Osteoblast (primary cell): ENCODE results near the gene DNAJC10. TPM values are rescaled to one million over a fixed set of nuclear protein-coding genes. Genes with fewer than 3 reads are reported as not detected.

Experiments
- DNase-seq: peaks from one replicate; pipeline ENCODE4 v3.0.0; 2011; ENCODE audit warnings: low spot score, mixed read lengths; ENCODE audit not compliant: insufficient read length; ENCODE audit errors: missing footprints
- H2AFZ ChIP-seq: 2 replicates; pipeline ENCODE4 v1.6.0; 2011; ENCODE audit warnings: mild to moderate bottlenecking, low read length
- H3K27ac ChIP-seq: 2 replicates; pipeline ENCODE4 v1.5.1; 2011; ENCODE audit warnings: mild to moderate bottlenecking, low read depth, low read length, moderate library complexity
- H3K27me3 ChIP-seq: 2 replicates; pipeline ENCODE4 v1.6.0; 2012; ENCODE audit warnings: mild to moderate bottlenecking, control low read depth, inconsistent platforms, low read length, moderate library complexity; ENCODE audit not compliant: insufficient read depth
- H3K36me3 ChIP-seq: 2 replicates; pipeline ENCODE4 v1.5.1; 2011; ENCODE audit warnings: mild to moderate bottlenecking, low read length, control low read depth, moderate library complexity; ENCODE audit not compliant: insufficient read depth
- H3K4me1 ChIP-seq: 2 replicates; pipeline ENCODE4 v1.5.1; 2011; ENCODE audit warnings: mild to moderate bottlenecking, low read length, control low read depth, moderate library complexity; ENCODE audit not compliant: insufficient read depth
- H3K4me2 ChIP-seq: 2 replicates; pipeline ENCODE4 v1.6.0; 2011; ENCODE audit warnings: mild to moderate bottlenecking, low read length; ENCODE audit not compliant: insufficient read depth
- H3K4me3 ChIP-seq: fragments of 200-600 bp; sonication (generic); 3 replicates; pipeline ENCODE4 v1.5.1; 2012; ENCODE audit warnings: mild to moderate bottlenecking, low read length, inconsistent platforms; ENCODE audit not compliant: insufficient read depth
- H3K79me2 ChIP-seq: 2 replicates; pipeline ENCODE4 v1.6.0; 2012; ENCODE audit warnings: mild to moderate bottlenecking, low read length, control low read depth, inconsistent platforms; ENCODE audit not compliant: insufficient read depth
- H3K9me3 ChIP-seq: 2 replicates; pipeline ENCODE4 v1.5.1; 2011; ENCODE audit warnings: low read depth, low read length, control low read depth
- H4K20me1 ChIP-seq: 2 replicates; pipeline ENCODE4 v1.6.0; 2012; ENCODE audit warnings: mild to moderate bottlenecking, low read length, control low read depth; ENCODE audit not compliant: insufficient read depth
- total RNA-seq: library from RNA; depleted of rRNA; stranded (reverse); fragments of >200 nt; gene quantifications from 2 replicates; pipeline ENCODE4 v1.2.3, GENCODE V29; 2012
- TF ChIP-seq, protein P1 (sequence below): IDR thresholded peaks from 2 replicates; pipeline ENCODE4 v1.5.1; 2011; ENCODE audit warnings: mild to moderate bottlenecking, low read depth, low read length, moderate library complexity; ENCODE audit errors: extremely low read depth

DNAJC10 gene
- total RNA-seq, 1 donor = 112 TPM

- H2AFZ ChIP-seq = peak overlapping the region; percentile 26
- no peaks in the 10 kb centered on the region for H3K4me1 ChIP-seq
- H3K4me2 ChIP-seq = no peak overlapping the region
- no peaks in the 10 kb centered on the region for H3K79me2 ChIP-seq
- H3K4me3 ChIP-seq = no peak overlapping the region
- no peaks in the 10 kb centered on the region for H4K20me1 ChIP-seq
- DNase-seq = peak; percentile 10
- no peaks in the 10 kb centered on the region for H3K36me3 ChIP-seq
- no peak overlapping the region for H3K27ac ChIP-seq
- TF ChIP-seq, protein P1, sequence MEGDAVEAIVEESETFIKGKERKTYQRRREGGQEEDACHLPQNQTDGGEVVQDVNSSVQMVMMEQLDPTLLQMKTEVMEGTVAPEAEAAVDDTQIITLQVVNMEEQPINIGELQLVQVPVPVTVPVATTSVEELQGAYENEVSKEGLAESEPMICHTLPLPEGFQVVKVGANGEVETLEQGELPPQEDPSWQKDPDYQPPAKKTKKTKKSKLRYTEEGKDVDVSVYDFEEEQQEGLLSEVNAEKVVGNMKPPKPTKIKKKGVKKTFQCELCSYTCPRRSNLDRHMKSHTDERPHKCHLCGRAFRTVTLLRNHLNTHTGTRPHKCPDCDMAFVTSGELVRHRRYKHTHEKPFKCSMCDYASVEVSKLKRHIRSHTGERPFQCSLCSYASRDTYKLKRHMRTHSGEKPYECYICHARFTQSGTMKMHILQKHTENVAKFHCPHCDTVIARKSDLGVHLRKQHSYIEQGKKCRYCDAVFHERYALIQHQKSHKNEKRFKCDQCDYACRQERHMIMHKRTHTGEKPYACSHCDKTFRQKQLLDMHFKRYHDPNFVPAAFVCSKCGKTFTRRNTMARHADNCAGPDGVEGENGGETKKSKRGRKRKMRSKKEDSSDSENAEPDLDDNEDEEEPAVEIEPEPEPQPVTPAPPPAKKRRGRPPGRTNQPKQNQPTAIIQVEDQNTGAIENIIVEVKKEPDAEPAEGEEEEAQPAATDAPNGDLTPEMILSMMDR = no peak
- peaks cover 15% of the 10 kb centered on the region for H3K27me3 ChIP-seq
- no peaks in the 10 kb centered on the region for H3K9me3 ChIP-seq
Measured at GRCh38 chr2:182818925-182819324, 102.9 kb downstream of the DNAJC10 start.

DNA sequence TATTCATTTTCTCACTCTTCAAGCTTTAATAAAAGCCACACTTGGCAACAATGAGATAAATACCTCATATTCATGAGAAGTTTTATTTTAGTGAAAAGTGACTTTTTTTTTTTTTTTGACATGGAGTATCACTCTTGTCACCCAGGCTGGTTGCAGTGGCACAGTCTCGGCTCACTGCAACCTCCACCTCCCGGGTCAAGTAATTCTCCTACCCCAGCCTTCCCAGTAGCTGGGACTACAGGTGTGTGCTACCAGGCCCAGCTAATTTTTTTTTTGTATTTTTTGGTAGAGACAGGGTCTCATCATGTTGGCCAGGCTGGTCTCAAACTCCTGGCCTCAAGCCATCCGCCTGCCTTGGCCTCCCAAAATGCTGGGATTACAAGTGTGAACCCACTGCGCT is 103.4 kb downstream of the DNAJC10 start:
- no peaks in the 10 kb centered on the region for H3K79me2 ChIP-seq
- H3K27me3 ChIP-seq = peaks cover 11% of the 10 kb centered on the region
- no peak overlapping the region for H3K27ac ChIP-seq
- H4K20me1 ChIP-seq = no peaks in the 10 kb centered on the region
- no peak overlapping the region for H3K4me2 ChIP-seq
- DNase-seq = no peak
- H3K4me3 ChIP-seq = no peak overlapping the region
- no peaks in the 10 kb centered on the region for H3K36me3 ChIP-seq
- no peaks in the 10 kb centered on the region for H3K4me1 ChIP-seq
- no peaks in the 10 kb centered on the region for H3K9me3 ChIP-seq
- TF ChIP-seq, protein P1 = no peak
- no peak overlapping the region for H2AFZ ChIP-seq

- Histone ChIP-seq H3K79me2 (no peaks in the 10 kb centered on the region), H3K36me3 (no peaks in the 10 kb centered on the region), H3K4me2 (no peak overlapping the region), H3K27me3 (no peaks in the 10 kb centered on the region), H2AFZ (no peak overlapping the region), H3K4me1 (no peaks in the 10 kb centered on the region), H3K4me3 (no peak overlapping the region), H3K9me3 (no peaks in the 10 kb centered on the region), H4K20me1 (no peaks in the 10 kb centered on the region), H3K27ac (no peak overlapping the region)
- DNase-seq = no peak
- TF ChIP-seq, protein P1 = no peak
Measured at GRCh38 chr2:182821182-182821581, 105.1 kb downstream of the DNAJC10 start.

GRCh38 chr2:182822733-182823132 is 106.7 kb downstream of the DNAJC10 start:
- TF ChIP-seq, protein P1 = no peak

More at GRCh38 chr2:182822733-182823132, 106.7 kb downstream of the DNAJC10 start:
- no peaks in the 10 kb centered on the region for H3K36me3 ChIP-seq
- H3K27me3 ChIP-seq = no peaks in the 10 kb centered on the region
- H3K27ac ChIP-seq = no peak overlapping the region
- no peak overlapping the region for H3K4me3 ChIP-seq
- no peaks in the 10 kb centered on the region for H4K20me1 ChIP-seq
- no peak for DNase-seq
- H3K79me2 ChIP-seq = no peaks in the 10 kb centered on the region
- H2AFZ ChIP-seq = no peak overlapping the region
- H3K9me3 ChIP-seq = no peaks in the 10 kb centered on the region
- no peak overlapping the region for H3K4me2 ChIP-seq
- no peaks in the 10 kb centered on the region for H3K4me1 ChIP-seq
